ENCODE results near the gene MAPK11. TPM values are rescaled to one million over a fixed set of nuclear protein-coding genes. Genes with fewer than 3 reads are reported as not detected.

MAPK11 gene
- total RNA-seq, 1 experiment from 2014 or later: 6.4 TPM

DNA sequence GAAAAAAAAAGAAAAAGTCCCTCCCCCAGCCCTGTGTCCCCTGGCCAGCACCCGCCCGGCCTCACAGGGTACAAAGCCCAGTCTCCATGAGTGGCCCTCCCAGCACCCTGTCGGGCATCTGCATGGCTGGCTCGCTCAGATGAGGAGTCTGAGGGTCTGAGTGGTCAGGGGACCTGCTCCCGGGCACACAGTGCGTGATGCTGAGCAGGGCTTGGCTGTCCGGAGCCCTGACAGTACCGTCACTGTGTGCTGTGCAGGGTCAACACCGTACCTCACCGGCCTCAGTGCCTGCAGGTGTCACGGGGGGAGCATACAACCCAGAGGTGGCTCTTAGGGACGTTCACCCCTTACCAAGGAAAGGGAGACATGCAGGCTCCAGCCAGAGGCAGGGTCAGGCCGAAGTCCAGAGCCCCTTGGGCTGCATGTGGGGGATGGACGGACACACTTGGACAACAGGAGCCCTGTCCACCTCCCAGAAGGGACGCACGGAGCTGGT is 40.8 kb upstream of the MAPK11 start:
- no peak overlapping the region for H2AFZ ChIP-seq (ENCODE audit: low read length)
- no peak for DNase-seq
- no peak overlapping the region for H3K4me2 ChIP-seq (ENCODE audit: low read depth, low read length, poor library complexity, severe bottlenecking)
- peaks cover 51% of the 10 kb centered on the region for H3K4me1 ChIP-seq (ENCODE audit: low read length)
- no peaks in the 10 kb centered on the region for H3K36me3 ChIP-seq (ENCODE audit: insufficient read depth, low read length)
- H3K27me3 ChIP-seq (ENCODE audit: low read length): no peaks in the 10 kb centered on the region
- no peak overlapping the region for H3K9ac ChIP-seq (ENCODE audit: low read length)
- H3K27ac ChIP-seq (ENCODE audit: low read length): no peak overlapping the region
- no peaks in the 10 kb centered on the region for H3K79me2 ChIP-seq (ENCODE audit: low read length)
- 0 out of 2 replicates have a peak, but pooled peaks cover 8% of the 10 kb centered on the region for H4K20me1 ChIP-seq (ENCODE audit: insufficient read depth, low read depth, low read length)
- no peaks in the 10 kb centered on the region for H3K9me3 ChIP-seq (ENCODE audit: low read length)
- no peaks in the 10 kb centered on the region for H3K9me2 ChIP-seq (replicated peaks; ENCODE audit: insufficient read depth, low read length)
- no peak overlapping the region for H3K4me3 ChIP-seq (ENCODE audit: low read length)

- H2AFZ ChIP-seq (ENCODE audit: low read length): no peak overlapping the region
- H3K9ac ChIP-seq (ENCODE audit: low read length): no peak overlapping the region
- H3K27ac ChIP-seq (ENCODE audit: low read length): no peak overlapping the region
- H3K4me2 ChIP-seq (ENCODE audit: low read depth, low read length, poor library complexity, severe bottlenecking): no peak overlapping the region
- H3K4me3 ChIP-seq (ENCODE audit: low read length): no peak overlapping the region
- no peaks in the 10 kb centered on the region for H3K9me3 ChIP-seq (ENCODE audit: low read length)
- no peaks in the 10 kb centered on the region for H3K9me2 ChIP-seq (replicated peaks; ENCODE audit: insufficient read depth, low read length)
- no peaks in the 10 kb centered on the region for H3K36me3 ChIP-seq (ENCODE audit: insufficient read depth, low read length)
- no peak for DNase-seq
- no peaks in the 10 kb centered on the region for H3K27me3 ChIP-seq (ENCODE audit: low read length)
- H3K79me2 ChIP-seq (ENCODE audit: low read length): no peaks in the 10 kb centered on the region
- peaks cover 55% of the 10 kb centered on the region for H3K4me1 ChIP-seq (ENCODE audit: low read length)
- H4K20me1 ChIP-seq (ENCODE audit: insufficient read depth, low read depth, low read length): peaks cover 12% of the 10 kb centered on the region; the same call in 1 of the 2 replicates
Observed at GRCh38 chr22:50310031-50310722, 40.0 kb upstream of the MAPK11 start.

GRCh38 chr22:50309601-50309991 is 39.4 kb upstream of the MAPK11 start:
- Histone ChIP-seq H4K20me1 (ENCODE audit: insufficient read depth, low read depth, low read length) (peaks cover 15% of the 10 kb centered on the region; the same call in 1 of the 2 replicates), H3K4me2 (ENCODE audit: low read depth, low read length, poor library complexity, severe bottlenecking) (no peak overlapping the region), H3K27me3 (ENCODE audit: low read length) (no peaks in the 10 kb centered on the region), H3K36me3 (ENCODE audit: insufficient read depth, low read length) (no peaks in the 10 kb centered on the region), H3K9ac (ENCODE audit: low read length) (no peak overlapping the region), H3K4me3 (ENCODE audit: low read length) (no peak overlapping the region), H3K27ac (ENCODE audit: low read length) (no peak overlapping the region), H2AFZ (ENCODE audit: low read length) (no peak overlapping the region), H3K9me2 (replicated peaks; ENCODE audit: insufficient read depth, low read length) (no peaks in the 10 kb centered on the region), H3K4me1 (ENCODE audit: low read length) (peaks cover 55% of the 10 kb centered on the region), H3K9me3 (ENCODE audit: low read length) (no peaks in the 10 kb centered on the region), H3K79me2 (ENCODE audit: low read length) (no peaks in the 10 kb centered on the region)
- no peak for DNase-seq

DNA sequence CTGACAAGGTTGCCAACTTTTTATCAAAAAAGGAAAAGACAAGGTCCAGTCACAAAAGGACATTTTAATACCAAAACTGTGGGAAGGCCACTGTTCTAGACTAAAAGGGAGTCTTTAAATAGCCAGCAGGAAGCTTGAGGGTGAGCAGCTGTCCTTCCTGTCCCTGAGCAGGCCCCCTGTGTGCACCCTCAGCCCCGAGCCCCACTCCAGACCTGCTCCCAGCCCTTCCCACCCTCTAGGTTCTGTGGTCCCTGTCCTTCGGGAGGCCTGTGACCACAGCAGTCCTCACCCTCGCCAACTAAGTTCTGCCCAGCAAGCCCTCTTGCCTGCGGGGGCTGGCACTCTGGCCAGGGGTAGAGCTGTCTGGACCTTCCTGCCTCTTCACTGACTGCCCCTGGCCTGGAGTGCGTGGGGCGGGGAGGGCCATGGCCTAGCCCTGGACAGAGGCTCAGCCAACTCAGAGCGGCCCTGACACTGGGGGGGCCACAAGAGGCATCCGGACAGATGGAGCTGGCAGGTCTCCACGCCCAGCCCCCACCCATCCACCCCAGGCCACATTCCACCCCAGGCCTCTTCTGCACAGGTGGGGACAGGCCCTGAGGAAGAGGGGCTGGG is 38.9 kb upstream of the MAPK11 start:
- no peak overlapping the region for H2AFZ ChIP-seq (ENCODE audit: low read length)
- no peaks in the 10 kb centered on the region for H3K27me3 ChIP-seq (ENCODE audit: low read length)
- H3K4me3 ChIP-seq (ENCODE audit: low read length): no peak overlapping the region
- H3K9me2 ChIP-seq (replicated peaks; ENCODE audit: insufficient read depth, low read length): no peaks in the 10 kb centered on the region
- no peak overlapping the region for H3K4me2 ChIP-seq (ENCODE audit: low read depth, low read length, poor library complexity, severe bottlenecking)
- H3K9me3 ChIP-seq (ENCODE audit: low read length): no peaks in the 10 kb centered on the region
- H3K9ac ChIP-seq (ENCODE audit: low read length): peak overlapping the region; percentile 31; the same call in 1 of the 2 replicates
- peaks cover 56% of the 10 kb centered on the region for H3K4me1 ChIP-seq (ENCODE audit: low read length)
- no peaks in the 10 kb centered on the region for H3K79me2 ChIP-seq (ENCODE audit: low read length)
- peaks cover 15% of the 10 kb centered on the region; the same call in 1 of the 2 replicates for H4K20me1 ChIP-seq (ENCODE audit: insufficient read depth, low read depth, low read length)
- no peak for DNase-seq
- H3K27ac ChIP-seq (ENCODE audit: low read length): no peak overlapping the region
- no peaks in the 10 kb centered on the region for H3K36me3 ChIP-seq (ENCODE audit: insufficient read depth, low read length)

- Histone ChIP-seq H3K27ac (ENCODE audit: low read length) (no peak overlapping the region), H3K27me3 (ENCODE audit: low read length) (no peaks in the 10 kb centered on the region), H3K36me3 (ENCODE audit: insufficient read depth, low read length) (no peaks in the 10 kb centered on the region), H2AFZ (ENCODE audit: low read length) (no peak overlapping the region), H4K20me1 (ENCODE audit: insufficient read depth, low read depth, low read length) (peaks cover 17% of the 10 kb centered on the region; the same call in 1 of the 2 replicates), H3K79me2 (ENCODE audit: low read length) (no peaks in the 10 kb centered on the region), H3K4me2 (ENCODE audit: low read depth, low read length, poor library complexity, severe bottlenecking) (no peak overlapping the region), H3K4me3 (ENCODE audit: low read length) (no peak overlapping the region), H3K4me1 (ENCODE audit: low read length) (peaks cover 56% of the 10 kb centered on the region), H3K9ac (ENCODE audit: low read length) (peak overlapping the region; percentile 31; the same call in 1 of the 2 replicates), H3K9me3 (ENCODE audit: low read length) (no peaks in the 10 kb centered on the region), H3K9me2 (replicated peaks; ENCODE audit: insufficient read depth, low read length) (no peaks in the 10 kb centered on the region)
- no peak for DNase-seq
Observed at GRCh38 chr22:50308597-50308935, 38.4 kb upstream of the MAPK11 start.

DNA sequence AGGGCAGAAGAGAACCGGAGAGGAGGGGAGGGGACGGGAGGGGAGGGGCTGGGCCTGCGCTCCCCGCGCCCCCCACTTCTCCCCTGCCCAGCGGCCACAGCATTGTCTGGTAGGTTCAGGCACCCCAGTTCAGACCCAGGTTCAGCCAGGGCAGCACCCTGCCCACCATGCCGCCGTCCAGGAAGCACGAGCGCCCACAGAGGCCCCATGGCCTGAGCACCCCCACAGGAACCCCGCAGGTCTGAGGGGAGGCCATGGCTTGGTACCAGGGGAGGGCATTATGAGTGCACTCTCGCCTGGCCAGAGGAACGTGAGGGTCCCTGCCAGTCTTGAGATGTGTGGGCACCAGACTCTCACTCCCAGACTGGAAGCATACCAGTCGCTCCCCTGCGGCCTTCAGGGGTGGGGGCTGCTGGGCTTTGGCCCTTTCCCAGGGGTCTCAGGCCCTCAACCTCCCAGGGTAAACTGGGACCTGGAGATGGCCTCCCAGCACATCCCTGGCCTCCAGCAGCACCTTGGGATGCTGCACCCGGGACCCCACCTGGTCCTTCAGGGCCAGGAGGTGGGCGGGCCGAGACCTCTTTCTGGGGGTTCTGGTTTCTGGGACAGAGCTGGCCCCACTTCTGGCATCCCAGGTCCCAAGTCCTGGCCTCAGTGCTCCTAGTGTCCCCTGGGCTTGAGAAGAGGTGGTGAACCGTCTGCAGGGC is 37.9 kb upstream of the MAPK11 start:
- Histone ChIP-seq H2AFZ (ENCODE audit: low read length) (no peak overlapping the region), H3K36me3 (ENCODE audit: insufficient read depth, low read length) (no peaks in the 10 kb centered on the region), H3K27me3 (ENCODE audit: low read length) (no peaks in the 10 kb centered on the region), H4K20me1 (ENCODE audit: insufficient read depth, low read depth, low read length) (peaks cover 19% of the 10 kb centered on the region; the same call in 1 of the 2 replicates), H3K4me1 (ENCODE audit: low read length) (peaks cover 61% of the 10 kb centered on the region), H3K9me2 (replicated peaks; ENCODE audit: insufficient read depth, low read length) (no peaks in the 10 kb centered on the region), H3K4me3 (ENCODE audit: low read length) (no peak overlapping the region), H3K9me3 (ENCODE audit: low read length) (no peaks in the 10 kb centered on the region), H3K79me2 (ENCODE audit: low read length) (no peaks in the 10 kb centered on the region), H3K27ac (ENCODE audit: low read length) (no peak overlapping the region), H3K4me2 (ENCODE audit: low read depth, low read length, poor library complexity, severe bottlenecking) (no peak overlapping the region), H3K9ac (ENCODE audit: low read length) (0 out of 2 replicates have a peak overlapping the region, but pooled peaks have one; percentile 31)
- no peak for DNase-seq

GRCh38 chr22:50306753-50307749 is 36.9 kb upstream of the MAPK11 start, which contains the start of gene PLXNB2:
Gene PLXNB2 (minus strand): TSS chr22:50307646. CDS start chr22:50290584, 17,062 bp downstream.
- peak within 1 kb of the TSS; percentile 66 for H3K9ac ChIP-seq (ENCODE audit: low read length)
- H3K27me3 ChIP-seq (ENCODE audit: low read length): no peaks in the 10 kb centered on the region
- no peak within 1 kb of the TSS for H2AFZ ChIP-seq (ENCODE audit: low read length)
- DNase-seq: peak; percentile 89
- peaks cover 26% of the 10 kb centered on the region; the same call in 1 of the 2 replicates for H4K20me1 ChIP-seq (ENCODE audit: insufficient read depth, low read depth, low read length)
- no peaks in the 10 kb centered on the region for H3K9me3 ChIP-seq (ENCODE audit: low read length)
- peak within 1 kb of the TSS; percentile 66 for H3K4me3 ChIP-seq (ENCODE audit: low read length)
- no peaks in the 10 kb centered on the region for H3K9me2 ChIP-seq (replicated peaks; ENCODE audit: insufficient read depth, low read length)
- H3K4me1 ChIP-seq (ENCODE audit: low read length): peaks cover 66% of the 10 kb centered on the region
- peak within 1 kb of the TSS; percentile 71 for H3K4me2 ChIP-seq (ENCODE audit: low read depth, low read length, poor library complexity, severe bottlenecking)
- H3K36me3 ChIP-seq (ENCODE audit: insufficient read depth, low read length): no peaks in the 10 kb centered on the region
- H3K27ac ChIP-seq (ENCODE audit: low read length): no peak within 1 kb of the TSS
- no peaks in the 10 kb centered on the region for H3K79me2 ChIP-seq (ENCODE audit: low read length)

Measured in Karpas-422 (cell line).